GM18870 (cell line): ENCODE results near the gene TXK.

ENCODE experiments used
- ATAC-seq: cut with Tn5 transposase; IDR thresholded peaks from one replicate; pipeline ENCODE4 v1.9.1; 2021; ENCODE audit warnings: moderate library complexity; ENCODE audit not compliant: unreplicated experiment

The TXK gene

DNA sequence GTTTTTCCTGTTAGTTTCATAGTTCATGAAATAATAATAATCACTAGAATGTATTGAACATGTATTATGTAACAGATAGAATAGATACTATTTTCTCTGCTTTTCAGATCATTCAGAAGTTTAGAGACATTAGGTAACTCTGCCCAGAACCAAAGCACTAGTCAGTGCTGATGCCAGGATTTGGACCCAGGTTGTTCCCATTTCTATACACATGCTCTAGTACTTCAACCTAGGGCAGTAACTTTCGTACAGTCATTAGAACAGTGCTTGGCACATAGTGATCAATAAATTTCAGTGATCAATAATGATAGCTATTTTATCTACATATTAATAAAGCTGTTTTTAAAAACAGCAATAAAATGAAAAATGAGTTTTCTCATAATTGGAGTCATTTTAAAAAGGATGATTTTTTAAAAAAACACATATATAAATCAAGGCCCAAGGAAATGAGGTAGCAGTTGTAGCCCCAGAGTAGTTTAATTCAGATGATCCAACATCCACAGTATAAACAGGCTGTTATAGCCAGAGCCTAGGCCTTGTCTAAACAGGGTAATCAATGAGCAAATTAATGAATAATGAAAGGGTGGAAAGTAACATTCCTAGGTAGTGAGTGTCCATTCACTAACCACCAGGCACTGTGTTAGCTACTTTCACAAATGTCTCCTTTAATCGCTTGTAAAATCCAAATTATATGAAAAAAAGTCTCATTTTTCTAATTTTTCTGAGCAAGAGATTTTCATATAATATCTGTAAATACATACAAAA lies 25.6 kb downstream of the TXK start:
- ATAC-seq: no peak

DNA sequence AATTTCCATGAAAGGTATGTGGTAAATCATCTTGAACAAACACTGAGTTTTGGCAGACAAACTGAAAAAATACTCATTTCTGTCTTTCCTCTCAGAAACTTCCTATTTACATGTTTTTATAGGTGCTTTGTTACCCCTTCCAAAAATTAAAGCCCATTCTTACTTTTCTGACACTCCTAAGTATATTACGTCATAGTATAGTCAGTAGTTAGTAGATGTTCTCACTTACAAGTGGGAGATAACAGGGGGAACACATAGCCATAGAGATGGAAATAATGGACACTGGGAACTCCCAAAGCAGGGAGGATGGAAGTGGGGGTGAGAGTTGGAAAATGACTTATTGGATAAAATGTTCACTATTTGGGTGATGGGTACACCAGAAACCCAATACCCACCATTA lies 28.8 kb downstream of the TXK start:
- ATAC-seq: no peak

DNA sequence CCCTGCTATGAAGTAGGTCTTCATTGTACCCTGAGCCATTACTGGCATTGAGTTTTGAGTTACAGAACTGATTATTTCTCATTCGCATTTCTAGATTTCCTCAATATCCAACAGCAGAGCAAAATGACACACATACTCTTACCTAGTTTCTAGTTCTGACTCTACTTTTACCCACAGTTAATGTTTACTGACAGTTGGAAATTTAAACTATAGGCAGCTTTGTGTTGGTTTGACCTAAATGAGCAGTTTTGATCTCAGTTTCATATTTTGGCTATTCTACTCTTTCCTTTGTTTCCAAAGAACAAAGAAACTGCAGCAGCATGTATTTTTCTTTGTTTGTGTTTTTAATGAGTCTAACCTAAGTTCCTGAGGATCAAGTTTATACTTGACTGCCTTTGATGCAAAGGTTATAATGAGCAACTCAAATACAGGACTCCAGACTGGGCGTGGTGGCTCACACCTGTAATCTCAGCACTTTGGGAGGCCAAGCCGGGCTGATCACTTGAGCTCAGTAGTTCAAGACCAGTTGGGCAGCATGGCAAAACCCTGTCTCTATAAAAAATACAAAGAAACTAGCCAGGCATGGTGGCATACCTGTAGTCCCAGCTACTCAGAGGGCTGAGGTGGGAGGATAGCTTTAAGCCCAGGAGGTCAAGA lies 30.4 kb downstream of the TXK start:
- peak; percentile 93 for ATAC-seq

DNA sequence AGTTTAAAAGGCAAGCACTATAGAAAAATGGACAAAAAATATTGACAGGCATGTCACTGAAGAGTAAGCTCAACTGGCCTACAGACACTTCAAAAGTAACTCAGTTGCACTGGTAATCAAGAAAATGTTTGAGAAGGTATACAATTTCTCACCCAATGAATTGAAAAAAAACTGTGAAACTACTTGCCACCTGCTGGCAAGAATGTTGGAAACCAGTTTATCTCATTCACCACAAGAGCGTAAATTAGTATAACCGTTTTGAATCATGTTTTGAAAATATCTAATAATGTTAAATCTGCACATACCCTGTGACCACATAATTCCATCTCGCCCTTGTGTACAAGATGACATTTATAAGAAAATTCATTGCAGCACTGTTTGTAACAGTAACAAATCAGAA lies 31.7 kb downstream of the TXK start:
- no peak for ATAC-seq

DNA sequence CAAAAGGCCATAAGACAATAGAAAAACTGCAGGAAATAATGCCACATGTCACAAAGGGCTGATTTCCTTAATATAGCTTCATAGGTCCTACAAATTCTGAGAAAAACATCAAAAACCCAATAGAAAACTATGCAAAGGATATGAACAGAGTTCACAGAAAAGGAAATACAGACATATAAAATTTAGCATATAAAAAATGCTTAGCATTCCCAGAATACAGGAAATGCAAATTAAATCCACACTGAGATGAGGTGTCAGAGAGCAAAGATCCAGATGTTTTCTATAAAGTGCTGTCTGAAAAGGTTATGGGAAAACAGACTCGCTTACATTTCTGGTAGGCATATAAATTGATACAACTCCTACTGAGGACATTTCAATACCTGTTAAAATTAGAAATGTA lies 33.8 kb downstream of the TXK start:
- no peak for ATAC-seq

DNA sequence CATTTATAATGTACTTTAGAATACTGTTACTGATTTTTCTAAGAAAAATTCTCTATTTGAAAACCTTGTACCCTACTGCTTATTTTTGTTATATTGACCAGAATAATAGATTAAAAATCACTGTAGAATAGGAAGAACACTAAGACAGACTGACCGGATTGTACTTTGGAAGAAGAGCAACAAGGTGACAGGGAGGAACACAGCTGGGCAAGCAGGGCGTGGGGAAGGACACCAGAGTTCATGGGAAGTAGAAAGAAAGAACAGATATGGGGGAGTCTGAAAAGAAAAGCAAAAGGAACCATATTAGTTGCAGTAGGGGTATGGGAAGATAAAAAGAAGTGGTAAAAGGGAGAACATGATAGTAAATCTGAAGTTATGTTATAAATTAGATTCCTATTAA lies 38.6 kb downstream of the TXK start:
- ATAC-seq: no peak

DNA sequence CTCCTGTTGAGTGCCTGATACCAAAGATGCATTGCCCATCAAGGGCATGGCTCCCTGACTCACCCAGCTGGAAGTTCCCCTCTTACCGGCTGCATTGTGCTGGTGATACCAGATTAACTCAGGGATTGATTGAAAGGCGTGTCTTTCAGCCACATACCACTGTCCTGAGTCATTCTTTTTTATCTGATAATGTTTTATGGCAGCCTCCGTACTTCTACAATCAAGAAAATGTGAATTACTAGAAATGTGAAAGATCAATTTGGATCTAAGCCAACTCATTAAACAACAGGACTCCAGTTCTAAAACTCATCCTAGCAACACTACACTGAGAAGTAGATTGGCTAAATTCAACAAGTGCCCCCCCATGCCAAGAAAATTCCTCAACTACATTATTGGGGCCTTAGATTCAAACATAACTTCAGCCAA lies 40.0 kb downstream of the TXK start:
- no peak for ATAC-seq

DNA sequence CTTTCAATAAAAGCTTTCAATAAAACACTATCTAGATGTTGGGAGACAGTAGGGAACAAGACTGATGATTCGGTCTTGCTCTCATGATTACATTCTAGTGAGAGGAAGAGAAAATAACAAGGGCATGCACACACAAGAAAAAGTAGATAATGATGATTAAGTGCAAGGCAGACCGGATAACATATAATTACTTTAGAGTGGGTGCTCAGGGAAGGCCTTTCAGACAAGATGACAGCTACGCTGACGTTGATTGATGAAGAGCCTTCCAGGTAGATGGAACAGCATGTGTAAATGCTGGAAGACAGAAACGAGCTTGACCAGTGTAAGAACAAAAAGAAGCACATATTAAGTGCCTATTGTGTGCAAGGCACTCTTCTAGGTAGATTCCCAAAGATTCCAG lies 43.4 kb downstream of the TXK start:
- ATAC-seq: no peak

DNA sequence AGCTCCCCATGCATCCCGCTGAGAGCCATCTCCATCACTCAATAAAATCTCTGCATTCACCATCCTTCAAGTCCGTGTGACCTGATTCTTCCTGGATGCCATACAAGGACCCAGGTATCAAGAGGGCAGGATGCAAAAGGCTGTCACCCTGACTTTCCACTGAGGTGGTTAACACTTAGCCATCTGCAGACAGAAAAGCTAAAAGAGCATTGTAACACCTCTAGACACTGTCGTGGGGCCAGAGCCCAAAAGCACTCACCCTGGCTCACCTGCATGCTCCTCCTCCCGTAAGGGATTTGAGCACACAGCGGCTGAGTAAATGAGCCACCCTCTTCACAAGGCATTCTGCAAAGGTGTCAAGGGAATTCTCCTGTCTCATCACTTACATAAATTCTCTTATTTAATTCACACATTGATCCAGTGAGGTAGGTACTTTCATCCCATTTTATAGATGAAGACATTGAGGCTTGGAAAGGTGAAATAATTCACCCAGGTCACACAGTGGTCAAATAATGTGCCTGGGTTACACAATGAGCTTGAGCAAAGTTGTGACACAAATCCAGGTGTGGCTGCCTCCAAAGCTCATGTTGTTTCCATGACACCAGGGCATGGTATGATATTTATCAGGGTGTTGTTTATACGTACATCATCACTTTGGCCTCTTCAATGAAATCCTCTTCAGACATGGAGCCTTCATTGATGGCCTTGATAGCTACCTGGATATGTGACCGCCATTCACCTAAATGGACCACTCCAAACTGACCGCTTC lies 48.0 kb downstream of the TXK start:
- no peak for ATAC-seq

DNA sequence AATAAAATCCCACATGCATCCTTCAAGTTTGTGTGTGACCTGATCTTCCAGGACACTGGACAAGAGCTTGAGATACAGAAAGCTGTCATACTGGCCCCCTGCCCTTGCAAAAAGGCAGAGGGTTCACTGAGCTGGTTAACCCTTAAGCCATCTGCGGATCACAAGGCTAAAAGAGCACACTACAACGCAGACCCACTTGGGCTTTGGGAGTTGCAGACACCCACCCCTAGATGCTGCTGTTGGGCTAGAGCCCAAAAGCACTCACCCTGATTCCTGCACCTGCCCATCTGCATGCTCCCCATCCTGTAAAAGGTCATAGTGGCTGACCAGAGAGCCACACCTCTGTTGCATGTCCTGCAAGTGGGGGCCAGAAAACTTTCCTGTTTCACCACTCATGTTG lies 51.1 kb downstream of the TXK start:
- no peak for ATAC-seq

DNA sequence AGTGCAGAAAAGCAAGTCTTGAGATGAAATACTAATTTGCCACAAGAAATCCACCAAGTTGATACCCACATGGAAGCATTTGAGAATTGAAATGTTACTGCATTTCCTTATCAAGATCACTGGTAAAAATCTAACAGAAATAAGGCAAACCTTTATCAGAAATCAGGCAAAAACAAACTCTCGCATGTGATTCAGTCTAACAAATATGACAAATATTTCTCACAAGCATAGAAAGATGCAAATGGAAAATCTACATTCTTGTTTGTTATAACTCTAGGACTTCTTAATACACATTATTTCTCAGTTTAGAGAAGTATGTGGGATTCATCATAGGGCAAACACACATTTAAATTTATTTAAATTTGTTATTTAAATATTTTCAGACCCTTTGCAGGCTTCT lies 52.9 kb downstream of the TXK start:
- ATAC-seq: no peak

DNA sequence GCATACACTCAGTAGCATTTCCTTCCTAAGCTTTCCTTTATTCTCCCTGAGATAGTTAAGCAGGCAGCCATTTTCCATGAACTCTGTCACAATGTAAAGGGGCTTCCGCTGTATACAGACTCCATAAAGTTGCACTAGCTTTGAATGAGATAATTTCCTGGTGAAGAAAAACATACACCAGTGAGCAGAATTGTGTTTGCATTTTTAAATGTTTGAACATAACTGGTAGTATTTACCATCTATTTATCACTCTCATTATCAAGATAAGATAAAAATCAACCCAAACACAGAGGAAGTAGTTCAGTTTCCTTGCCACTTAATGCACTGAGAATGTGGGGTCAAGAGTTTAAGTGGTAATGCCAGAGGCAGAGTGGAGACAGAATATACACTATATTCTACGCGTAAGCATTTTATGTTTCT lies 54.1 kb downstream of the TXK start:
- ATAC-seq: no peak

DNA sequence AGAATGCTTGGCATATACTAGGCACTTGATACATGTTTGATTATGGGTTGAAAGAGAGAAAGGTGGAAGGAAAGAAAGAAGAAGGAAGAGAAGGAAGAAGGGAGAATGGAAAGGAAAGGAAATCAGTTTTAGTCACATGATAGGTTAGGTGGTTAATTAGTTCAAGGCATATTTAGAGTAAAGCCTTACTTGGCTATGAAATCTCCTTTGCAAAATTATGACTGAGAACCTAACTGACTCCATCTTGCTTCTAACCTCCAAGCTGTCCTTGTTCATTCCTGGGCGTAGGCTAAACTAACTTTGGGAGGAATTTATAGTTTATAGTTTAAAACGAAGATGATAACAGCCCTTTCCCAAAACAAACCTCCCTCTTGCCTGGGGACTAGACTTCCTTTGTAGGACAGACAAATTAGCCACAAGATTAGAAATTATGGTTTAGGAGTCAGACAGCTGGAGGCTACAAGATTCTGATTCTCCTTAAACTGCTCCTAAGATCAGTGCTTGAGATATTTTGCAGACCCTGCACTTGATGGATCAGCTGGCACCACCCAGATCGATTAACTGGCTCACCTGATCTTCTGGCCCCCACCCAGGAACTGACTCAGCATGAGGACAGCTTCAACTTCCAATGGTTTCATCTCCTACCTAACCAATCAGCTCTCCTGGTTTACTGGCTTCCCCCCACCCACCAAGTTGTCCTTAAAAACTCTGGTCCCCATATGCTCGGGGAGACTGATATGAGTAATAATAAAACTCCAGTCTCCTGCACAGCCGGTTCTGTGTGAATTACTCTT lies 55.0 kb downstream of the TXK start:
- no peak for ATAC-seq

DNA sequence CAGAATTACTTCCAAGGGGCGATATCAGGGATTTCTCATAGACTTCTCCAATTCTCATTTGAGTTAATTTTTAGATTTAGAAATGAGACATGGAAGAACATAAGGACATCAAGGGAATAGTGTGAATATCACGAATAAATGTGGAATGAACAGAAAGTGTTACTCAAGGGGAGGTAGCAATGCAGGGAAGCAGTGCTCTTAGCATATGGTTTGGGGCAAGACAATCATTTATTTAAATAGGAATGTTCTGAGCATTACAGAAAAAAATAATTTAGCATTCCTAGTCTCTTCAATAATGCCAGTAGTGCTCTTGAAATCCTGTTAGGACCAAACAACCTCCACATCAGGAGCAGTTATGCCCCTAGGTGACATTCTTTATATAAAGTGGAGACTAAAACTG lies 55.6 kb downstream of the TXK start:
- no peak for ATAC-seq

DNA sequence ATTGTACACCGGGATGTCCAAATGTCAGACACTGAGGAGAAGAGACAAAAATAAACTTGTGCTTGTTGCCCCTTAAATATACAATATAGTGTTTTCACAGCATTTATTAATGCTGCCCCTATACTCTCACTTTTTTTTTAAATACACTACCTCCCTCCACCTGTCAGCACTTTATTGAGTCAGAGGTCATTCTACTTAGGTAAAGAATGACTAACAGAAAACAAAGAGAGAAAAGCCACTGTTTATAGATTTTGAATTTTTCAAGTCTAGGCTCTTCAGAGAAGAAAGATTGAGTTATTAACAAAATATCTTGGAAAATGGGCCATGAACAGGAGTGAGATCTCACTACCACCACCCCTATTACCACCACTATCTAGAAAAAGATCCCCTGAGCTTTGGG lies 59.4 kb downstream of the TXK start:
- no peak for ATAC-seq

DNA sequence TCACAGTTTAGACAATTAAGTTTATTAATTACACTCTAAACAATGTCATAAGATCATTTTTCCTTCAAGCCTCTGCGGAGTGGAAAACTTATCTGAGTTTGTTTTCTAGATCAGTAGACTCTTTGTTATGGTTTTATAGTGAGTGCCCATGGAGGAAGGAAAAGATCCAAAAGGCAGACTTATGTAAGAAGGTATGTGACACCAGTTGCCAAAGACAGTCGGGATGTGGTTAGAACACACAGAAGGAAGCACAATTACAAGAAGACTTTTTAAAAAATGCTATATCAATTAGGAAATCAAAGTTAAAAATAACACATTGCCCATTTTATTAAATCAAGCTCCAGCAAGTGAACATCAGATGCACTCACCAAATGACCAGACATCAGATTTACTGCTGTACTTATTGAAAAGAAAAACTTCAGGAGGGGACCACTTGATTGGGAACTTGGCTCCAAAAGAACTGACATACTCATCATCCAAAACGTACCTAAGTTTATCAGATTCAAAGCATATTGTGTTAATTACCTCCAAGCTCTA lies 60.4 kb downstream of the TXK start:
- no peak for ATAC-seq

DNA sequence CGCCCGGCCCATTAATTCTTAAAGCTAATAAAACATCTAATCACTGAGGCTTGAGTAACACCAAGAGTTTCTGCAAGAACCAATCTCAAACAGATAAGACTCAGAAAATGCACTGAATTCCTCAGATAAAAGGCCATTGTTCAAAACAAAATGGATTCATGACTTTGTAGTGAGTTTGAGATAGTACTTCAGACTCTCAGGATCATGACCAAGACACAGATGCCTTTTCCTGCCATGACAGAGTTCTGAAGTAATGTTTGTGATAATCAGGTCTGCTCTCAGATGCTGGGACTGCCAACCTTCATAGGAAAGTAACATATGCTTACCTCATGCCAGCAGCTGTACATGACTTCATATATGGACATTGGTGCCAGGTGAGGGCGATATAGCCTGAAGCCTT lies 62.9 kb downstream of the TXK start:
- no peak for ATAC-seq

DNA sequence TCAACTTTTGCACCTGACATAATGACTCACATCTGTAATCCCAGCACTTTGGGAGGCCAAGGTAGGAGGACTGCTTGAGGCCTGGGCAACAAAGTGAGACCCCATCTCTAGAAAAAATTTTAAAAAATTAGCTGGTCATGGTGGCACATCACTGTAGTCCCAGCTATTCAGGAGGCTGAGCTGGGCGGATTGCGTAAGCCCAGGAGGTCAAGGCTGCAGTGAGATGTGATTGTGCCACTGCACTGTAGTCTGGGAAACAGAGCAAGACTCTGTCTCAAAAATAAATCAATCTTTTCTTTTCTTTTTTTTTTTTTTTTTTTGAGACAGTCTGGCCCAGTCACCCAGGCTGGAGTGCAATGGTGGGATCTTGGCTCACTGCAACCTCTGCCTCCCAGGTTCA lies 65.0 kb downstream of the TXK start:
- ATAC-seq: no peak

DNA sequence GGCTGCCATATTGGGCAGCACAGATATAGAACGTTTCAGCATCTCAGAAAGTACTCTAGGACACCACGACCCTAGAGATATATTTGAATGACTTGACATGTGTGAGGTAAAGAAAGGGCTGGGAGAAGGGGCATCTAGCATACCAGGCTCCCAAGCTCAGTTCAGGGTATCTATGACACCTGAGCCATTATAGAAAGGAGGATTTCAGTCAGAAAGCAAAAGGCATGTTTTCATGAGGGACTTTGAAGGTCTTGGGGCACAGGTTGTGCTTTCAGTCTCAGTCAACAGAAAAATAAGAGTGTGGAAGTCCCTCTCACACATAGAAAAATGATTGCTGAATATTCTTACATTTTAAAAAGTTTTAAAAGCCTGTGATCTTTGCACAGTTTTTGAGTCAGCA lies 65.9 kb downstream of the TXK start:
- no peak for ATAC-seq

DNA sequence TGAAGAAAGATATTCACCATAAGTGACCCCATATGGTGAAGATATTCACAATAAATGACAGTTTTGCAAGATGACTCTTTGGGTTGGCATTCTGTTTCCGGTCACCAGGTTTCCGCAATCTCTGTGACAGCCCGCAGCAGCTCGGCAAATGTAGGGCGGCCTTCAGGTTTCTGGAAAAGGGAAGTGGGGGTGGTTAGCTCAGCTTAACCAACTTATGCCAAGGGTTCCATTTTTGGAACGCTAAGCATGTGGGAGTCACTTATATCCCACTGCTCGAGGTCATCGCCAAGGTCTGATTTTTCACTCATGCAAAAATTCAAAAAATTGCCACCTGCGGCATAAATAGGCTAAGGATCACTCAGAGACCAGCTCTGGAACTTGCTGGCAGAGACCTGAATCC lies 66.5 kb downstream of the TXK start:
- no peak for ATAC-seq

DNA sequence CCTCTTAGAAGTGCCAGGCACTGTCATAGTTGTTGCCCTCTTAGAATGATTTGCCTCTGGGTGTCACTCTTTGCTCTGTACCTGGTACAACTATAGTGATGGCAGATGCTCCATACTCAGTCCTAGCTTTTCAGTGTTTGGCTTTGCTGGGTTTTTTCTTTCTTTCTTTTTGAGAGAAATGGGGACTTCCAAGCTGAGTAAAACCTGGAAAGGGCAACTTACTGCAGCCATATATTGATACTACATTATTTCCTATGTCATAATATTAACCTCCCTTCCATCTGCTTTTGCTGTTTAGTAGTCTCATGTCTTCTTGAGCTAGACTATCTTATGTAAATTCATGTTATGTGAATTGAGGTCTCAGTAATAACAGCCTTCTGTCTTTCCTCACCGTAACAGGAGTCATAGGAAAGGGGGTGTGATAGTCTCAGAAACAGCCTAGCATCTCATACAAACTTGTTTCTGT lies 68.4 kb downstream of the TXK start:
- ATAC-seq: peak; percentile 89
